ENCODE data around the gene FAM162A.

DNA sequence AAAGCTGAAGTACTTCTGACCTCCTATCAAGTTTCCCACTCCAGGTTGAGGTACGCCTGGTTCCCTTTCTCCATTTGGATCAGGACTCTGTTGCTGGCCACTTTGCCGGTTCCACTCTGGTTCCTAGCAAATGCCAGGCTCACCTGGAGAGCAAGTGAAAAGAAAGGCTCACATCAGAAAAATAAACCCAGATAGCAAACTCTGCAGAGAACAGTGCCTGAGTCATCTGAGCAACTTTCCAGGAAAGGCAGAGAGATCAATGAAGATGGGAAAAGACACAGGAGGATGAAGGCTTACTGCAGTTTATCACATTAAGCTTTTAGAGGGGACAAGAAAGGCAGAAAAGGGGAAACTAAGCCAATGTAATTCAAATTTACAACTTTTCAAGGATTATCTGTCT lies 73.7 kb downstream of the FAM162A start:
- TF ChIP-seq, protein P1, sequence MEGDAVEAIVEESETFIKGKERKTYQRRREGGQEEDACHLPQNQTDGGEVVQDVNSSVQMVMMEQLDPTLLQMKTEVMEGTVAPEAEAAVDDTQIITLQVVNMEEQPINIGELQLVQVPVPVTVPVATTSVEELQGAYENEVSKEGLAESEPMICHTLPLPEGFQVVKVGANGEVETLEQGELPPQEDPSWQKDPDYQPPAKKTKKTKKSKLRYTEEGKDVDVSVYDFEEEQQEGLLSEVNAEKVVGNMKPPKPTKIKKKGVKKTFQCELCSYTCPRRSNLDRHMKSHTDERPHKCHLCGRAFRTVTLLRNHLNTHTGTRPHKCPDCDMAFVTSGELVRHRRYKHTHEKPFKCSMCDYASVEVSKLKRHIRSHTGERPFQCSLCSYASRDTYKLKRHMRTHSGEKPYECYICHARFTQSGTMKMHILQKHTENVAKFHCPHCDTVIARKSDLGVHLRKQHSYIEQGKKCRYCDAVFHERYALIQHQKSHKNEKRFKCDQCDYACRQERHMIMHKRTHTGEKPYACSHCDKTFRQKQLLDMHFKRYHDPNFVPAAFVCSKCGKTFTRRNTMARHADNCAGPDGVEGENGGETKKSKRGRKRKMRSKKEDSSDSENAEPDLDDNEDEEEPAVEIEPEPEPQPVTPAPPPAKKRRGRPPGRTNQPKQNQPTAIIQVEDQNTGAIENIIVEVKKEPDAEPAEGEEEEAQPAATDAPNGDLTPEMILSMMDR (IDR thresholded peaks at IDR 0.05): no peak
- no peak for TF ChIP-seq POLR2AphosphoS5 (IDR thresholded peaks at IDR 0.05)
- TF ChIP-seq POLR2A (IDR thresholded peaks at IDR 0.05): no peak
